Measurements from ENCODE around the gene CMC4. TPM values are rescaled to one million over a fixed set of nuclear protein-coding genes. Genes with fewer than 3 reads are reported as not detected.

The CMC4 gene
- total RNA-seq, 4 donors from 2014 or later, result 14.4 to 22.8 (median 17.3) TPM

DNA sequence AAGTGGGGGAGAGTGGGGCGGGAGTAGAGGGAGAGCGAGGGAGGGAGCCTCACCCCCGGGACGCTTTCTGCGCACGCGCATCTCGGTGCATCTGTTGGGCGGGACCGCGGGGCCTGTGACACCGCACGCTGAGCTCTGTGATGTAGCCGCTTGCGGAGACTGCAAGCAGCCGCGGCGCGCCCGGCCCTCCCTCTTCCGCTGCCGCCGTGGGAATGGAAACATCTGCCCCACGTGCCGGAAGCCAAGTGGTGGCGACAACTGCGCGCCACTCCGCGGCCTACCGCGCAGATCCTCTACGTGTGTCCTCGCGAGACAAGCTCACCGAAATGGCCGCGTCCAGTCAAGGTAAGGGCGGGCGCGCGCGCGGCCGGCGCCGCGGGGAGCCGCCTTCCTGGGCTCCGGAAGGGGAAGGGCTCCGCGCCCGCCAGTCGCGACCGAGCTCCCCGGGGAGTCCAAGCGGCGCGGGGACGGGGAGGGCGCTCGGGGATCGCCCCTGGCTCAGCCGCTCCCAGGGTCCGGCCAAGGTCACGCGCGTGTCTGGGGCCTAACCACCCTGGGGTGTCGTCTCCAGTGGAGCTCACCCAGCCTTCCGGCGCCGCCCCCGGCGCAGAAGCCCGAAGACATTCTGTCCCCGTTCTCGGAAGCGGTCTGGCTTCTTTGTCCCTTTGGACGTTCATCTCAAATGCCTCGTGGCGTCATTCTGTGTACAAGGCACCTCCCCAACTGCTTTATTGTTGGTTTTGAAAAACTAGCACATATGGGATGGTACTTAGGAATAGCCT is 44.0 kb downstream of the CMC4 start, which contains the start of gene FUNDC2:
FUNDC2 (plus strand) TSS at position 118 of the 782 bp plus-strand sequence; CDS start at position 213, 95 bp downstream.
- H3K4me1 ChIP-seq, result peaks cover 12% of the 10 kb centered on the region
- DNase-seq (ENCODE audit: low spot score in 2 of 2), result peak; percentile 93 to 96
- WGBS, result 41% methylated on average over 55 of the region's 82 CpGs
- TF ChIP-seq POLR2A (IDR thresholded peaks at IDR 0.05) (peak in 1 of 2 donors; percentile 76), EP300 (IDR thresholded peaks at IDR 0.05) (no peak), POLR2AphosphoS5 (IDR thresholded peaks at IDR 0.05) (peak; percentile 48 to 65 (median 64))
- TF ChIP-seq, protein P1, sequence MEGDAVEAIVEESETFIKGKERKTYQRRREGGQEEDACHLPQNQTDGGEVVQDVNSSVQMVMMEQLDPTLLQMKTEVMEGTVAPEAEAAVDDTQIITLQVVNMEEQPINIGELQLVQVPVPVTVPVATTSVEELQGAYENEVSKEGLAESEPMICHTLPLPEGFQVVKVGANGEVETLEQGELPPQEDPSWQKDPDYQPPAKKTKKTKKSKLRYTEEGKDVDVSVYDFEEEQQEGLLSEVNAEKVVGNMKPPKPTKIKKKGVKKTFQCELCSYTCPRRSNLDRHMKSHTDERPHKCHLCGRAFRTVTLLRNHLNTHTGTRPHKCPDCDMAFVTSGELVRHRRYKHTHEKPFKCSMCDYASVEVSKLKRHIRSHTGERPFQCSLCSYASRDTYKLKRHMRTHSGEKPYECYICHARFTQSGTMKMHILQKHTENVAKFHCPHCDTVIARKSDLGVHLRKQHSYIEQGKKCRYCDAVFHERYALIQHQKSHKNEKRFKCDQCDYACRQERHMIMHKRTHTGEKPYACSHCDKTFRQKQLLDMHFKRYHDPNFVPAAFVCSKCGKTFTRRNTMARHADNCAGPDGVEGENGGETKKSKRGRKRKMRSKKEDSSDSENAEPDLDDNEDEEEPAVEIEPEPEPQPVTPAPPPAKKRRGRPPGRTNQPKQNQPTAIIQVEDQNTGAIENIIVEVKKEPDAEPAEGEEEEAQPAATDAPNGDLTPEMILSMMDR (IDR thresholded peaks at IDR 0.05), result no peak
- peak within 1 kb of the TSS; percentile 63 for H3K4me3 ChIP-seq
- no peaks in the 10 kb centered on the region for H3K27me3 ChIP-seq
- no peaks in the 10 kb centered on the region for H3K36me3 ChIP-seq
- H3K9me3 ChIP-seq, result no peaks in the 10 kb centered on the region
- peak within 1 kb of the TSS; percentile 97 for H3K27ac ChIP-seq

DNA sequence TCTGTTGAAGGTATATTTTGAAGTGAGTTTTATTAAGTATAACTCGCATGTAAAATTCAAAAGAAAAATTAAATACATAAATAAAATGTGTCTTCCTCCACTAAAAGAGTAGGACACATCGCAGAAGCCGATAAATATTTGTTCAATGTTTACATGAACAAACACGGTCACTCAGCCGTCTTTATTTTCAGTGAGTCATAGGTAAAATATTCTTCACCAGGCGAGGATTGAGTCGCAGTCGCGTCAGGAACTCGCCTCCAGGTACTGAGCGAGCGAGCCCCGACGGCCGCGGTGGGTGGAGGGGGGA is 44.6 kb downstream of the CMC4 start:
- no peaks in the 10 kb centered on the region for H3K27me3 ChIP-seq
- H3K9me3 ChIP-seq, result no peaks in the 10 kb centered on the region
- 44% methylated on average over 16 of the region's 16 CpGs for WGBS
- peaks cover 12% of the 10 kb centered on the region for H3K4me1 ChIP-seq
- TF ChIP-seq, protein P1 (IDR thresholded peaks at IDR 0.05), result no peak
- TF ChIP-seq POLR2A (IDR thresholded peaks at IDR 0.05), result no peak
- no peak for TF ChIP-seq EP300 (IDR thresholded peaks at IDR 0.05)
- no peak for TF ChIP-seq POLR2AphosphoS5 (IDR thresholded peaks at IDR 0.05)
- DNase-seq (ENCODE audit: low spot score in 2 of 2), result no peak
- no peaks in the 10 kb centered on the region for H3K36me3 ChIP-seq
- peak overlapping the region; percentile 97 for H3K27ac ChIP-seq
- H3K4me3 ChIP-seq, result peak overlapping the region; percentile 63

DNA sequence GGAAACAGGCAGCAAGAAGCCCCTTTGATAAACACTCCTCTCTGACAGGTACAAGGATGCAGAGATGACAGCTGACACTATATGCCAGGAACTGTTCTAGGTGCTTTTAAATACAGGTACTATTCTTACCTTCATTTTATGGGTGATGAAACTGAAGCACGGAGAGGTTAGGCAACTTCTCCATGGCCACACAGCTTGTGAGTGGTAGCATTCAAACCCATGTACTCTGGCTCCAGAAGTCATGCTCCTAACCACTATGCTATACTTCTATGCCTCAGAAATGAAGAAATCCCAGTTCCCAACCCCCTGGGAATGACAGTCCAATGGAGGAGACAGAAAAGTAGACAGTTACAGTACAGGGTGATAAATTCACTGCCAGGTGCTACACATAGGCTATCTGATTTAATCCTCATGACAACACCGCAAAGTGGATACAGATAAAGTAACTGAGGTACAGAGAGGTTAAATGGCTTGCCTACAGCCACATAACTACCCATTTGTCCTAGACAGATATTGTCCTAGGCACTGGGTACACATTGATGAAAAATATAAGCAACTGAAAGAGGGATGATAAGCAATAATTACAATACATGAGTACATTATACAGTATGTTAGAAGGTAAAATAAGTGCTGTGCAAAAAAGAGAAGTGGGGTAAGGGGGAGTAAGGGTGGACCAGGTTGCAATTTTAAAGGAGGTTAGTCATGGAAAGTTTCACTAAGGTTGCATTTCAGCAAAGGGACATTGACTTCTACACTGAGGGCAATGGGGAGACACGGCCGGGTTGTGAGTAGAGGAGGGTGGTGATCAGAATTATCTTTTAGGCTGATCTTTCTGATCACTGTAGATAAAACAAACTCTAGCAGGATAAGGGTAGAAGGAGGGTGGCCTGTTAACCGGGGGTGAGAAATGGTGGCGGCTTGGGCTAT is 46.8 kb downstream of the CMC4 start:
- Histone ChIP-seq H3K27ac (no peak overlapping the region), H3K9me3 (no peaks in the 10 kb centered on the region), H3K4me1 (peaks cover 12% of the 10 kb centered on the region), H3K4me3 (no peak overlapping the region), H3K36me3 (no peaks in the 10 kb centered on the region), H3K27me3 (no peaks in the 10 kb centered on the region)
- no peak for DNase-seq (ENCODE audit: low spot score in 2 of 2)
- 80% methylated on average over 6 of the region's 6 CpGs for WGBS
- TF ChIP-seq POLR2A (IDR thresholded peaks at IDR 0.05), result no peak
- TF ChIP-seq POLR2AphosphoS5 (IDR thresholded peaks at IDR 0.05), result no peak
- TF ChIP-seq, protein P1 (IDR thresholded peaks at IDR 0.05), result no peak
- no peak for TF ChIP-seq EP300 (IDR thresholded peaks at IDR 0.05)

DNA sequence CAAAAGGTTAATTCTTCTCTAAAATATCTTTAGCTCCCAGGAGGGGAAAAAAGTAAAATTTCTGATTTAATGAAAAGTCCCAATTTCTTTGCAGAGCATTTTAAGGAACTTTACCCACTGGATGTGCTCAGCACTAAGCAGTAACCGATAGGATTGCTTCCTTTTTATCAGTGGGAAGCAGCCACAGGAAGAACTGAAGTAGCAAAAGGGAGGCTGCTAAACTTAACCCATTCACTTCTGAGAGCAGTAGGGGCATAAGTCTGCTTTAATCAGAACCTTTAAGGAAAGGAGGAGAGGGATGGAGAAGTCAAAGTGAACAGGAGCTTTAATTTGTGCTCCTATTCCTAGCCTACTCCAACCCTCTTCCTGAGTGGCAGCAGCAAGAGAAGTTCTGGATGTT is 48.4 kb downstream of the CMC4 start, which contains the start of gene F8:
F8 (minus strand) TSS at position 139 of the 400 bp plus-strand sequence. CDS start 171 bp downstream, outside the sequence.
- no peak within 1 kb of the TSS for H3K27ac ChIP-seq
- TF ChIP-seq EP300 (IDR thresholded peaks at IDR 0.05), result no peak
- TF ChIP-seq, protein P1 (IDR thresholded peaks at IDR 0.05), result no peak
- TF ChIP-seq POLR2AphosphoS5 (IDR thresholded peaks at IDR 0.05), result no peak
- no peak for TF ChIP-seq POLR2A (IDR thresholded peaks at IDR 0.05)
- 7% methylated on average over 1 of the region's 1 CpG for WGBS
- no peak for DNase-seq (ENCODE audit: low spot score in 2 of 2)
- no peaks in the 10 kb centered on the region for H3K27me3 ChIP-seq
- H3K4me3 ChIP-seq, result no peak within 1 kb of the TSS
- no peaks in the 10 kb centered on the region for H3K36me3 ChIP-seq
- H3K9me3 ChIP-seq, result no peaks in the 10 kb centered on the region
- H3K4me1 ChIP-seq, result no peaks in the 10 kb centered on the region

Measured in suprapubic skin (tissue), 4 donors.